ENCODE results near the gene SMC4. TPM values are rescaled to one million over a fixed set of nuclear protein-coding genes. Genes with fewer than 3 reads are reported as not detected.

The SMC4 gene
- total RNA-seq, 1 experiment from 2014 or later: 116 TPM

- TF ChIP-seq, protein P1, sequence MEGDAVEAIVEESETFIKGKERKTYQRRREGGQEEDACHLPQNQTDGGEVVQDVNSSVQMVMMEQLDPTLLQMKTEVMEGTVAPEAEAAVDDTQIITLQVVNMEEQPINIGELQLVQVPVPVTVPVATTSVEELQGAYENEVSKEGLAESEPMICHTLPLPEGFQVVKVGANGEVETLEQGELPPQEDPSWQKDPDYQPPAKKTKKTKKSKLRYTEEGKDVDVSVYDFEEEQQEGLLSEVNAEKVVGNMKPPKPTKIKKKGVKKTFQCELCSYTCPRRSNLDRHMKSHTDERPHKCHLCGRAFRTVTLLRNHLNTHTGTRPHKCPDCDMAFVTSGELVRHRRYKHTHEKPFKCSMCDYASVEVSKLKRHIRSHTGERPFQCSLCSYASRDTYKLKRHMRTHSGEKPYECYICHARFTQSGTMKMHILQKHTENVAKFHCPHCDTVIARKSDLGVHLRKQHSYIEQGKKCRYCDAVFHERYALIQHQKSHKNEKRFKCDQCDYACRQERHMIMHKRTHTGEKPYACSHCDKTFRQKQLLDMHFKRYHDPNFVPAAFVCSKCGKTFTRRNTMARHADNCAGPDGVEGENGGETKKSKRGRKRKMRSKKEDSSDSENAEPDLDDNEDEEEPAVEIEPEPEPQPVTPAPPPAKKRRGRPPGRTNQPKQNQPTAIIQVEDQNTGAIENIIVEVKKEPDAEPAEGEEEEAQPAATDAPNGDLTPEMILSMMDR (IDR thresholded peaks at IDR 0.05; ENCODE audit: unreplicated experiment): no peak
- no peaks in the 10 kb centered on the region for H3K27me3 Mint-ChIP-seq (ENCODE audit: insufficient read depth, unreplicated experiment)
- peaks cover 4% of the 10 kb centered on the region for H3K36me3 Mint-ChIP-seq (ENCODE audit: insufficient read depth, unreplicated experiment)
- H3K4me1 Mint-ChIP-seq (ENCODE audit: insufficient read depth, unreplicated experiment): no peaks in the 10 kb centered on the region
- CTCF ChIA-PET: interaction anchor here (1.2 kb wide), 1 partner anchor 336 kb away, joined by 3 read pairs; no protein-coding TSS in a partner anchor
- H3K9me3 Mint-ChIP-seq (ENCODE audit: unreplicated experiment): no peaks in the 10 kb centered on the region
- intact Hi-C loops (cut with micrococcal nuclease): no loop called here
- no peak for DNase-seq (ENCODE audit: unreplicated experiment)
- no peak overlapping the region for H3K27ac Mint-ChIP-seq (ENCODE audit: low read depth, unreplicated experiment)
- H3K4me3 Mint-ChIP-seq (ENCODE audit: unreplicated experiment): no peak overlapping the region
- POLR2A ChIA-PET: no interaction called here
- BruUV-seq (replicated peaks): no TSS peak
Observed at GRCh38 chr3:160368804-160369203, 30.6 kb upstream of the SMC4 start.

GRCh38 chr3:160369784-160370183 lies 29.7 kb upstream of the SMC4 start:
- ChIA-PET CTCF (interaction anchor here (0.6 to 1.0 kb wide), 2 partner anchors 23 to 380 kb away, joined by 3 read pairs; no protein-coding TSS in a partner anchor), POLR2A (interaction anchor here (0.9 to 1.6 kb wide), 2 partner anchors 10 to 15 kb away, joined by 3 read pairs; no protein-coding TSS in a partner anchor)
- TF ChIP-seq, protein P1 (IDR thresholded peaks at IDR 0.05; ENCODE audit: unreplicated experiment): no peak
- Mint-ChIP-seq H3K4me3 (ENCODE audit: unreplicated experiment) (no peak overlapping the region), H3K27ac (ENCODE audit: low read depth, unreplicated experiment) (no peak overlapping the region), H3K4me1 (ENCODE audit: insufficient read depth, unreplicated experiment) (no peaks in the 10 kb centered on the region), H3K36me3 (ENCODE audit: insufficient read depth, unreplicated experiment) (peaks cover 14% of the 10 kb centered on the region), H3K27me3 (ENCODE audit: insufficient read depth, unreplicated experiment) (no peaks in the 10 kb centered on the region), H3K9me3 (ENCODE audit: unreplicated experiment) (no peaks in the 10 kb centered on the region)
- no TSS peak for BruUV-seq (replicated peaks)
- intact Hi-C loops (cut with micrococcal nuclease): no loop called here
- no peak for DNase-seq (ENCODE audit: unreplicated experiment)

DNA sequence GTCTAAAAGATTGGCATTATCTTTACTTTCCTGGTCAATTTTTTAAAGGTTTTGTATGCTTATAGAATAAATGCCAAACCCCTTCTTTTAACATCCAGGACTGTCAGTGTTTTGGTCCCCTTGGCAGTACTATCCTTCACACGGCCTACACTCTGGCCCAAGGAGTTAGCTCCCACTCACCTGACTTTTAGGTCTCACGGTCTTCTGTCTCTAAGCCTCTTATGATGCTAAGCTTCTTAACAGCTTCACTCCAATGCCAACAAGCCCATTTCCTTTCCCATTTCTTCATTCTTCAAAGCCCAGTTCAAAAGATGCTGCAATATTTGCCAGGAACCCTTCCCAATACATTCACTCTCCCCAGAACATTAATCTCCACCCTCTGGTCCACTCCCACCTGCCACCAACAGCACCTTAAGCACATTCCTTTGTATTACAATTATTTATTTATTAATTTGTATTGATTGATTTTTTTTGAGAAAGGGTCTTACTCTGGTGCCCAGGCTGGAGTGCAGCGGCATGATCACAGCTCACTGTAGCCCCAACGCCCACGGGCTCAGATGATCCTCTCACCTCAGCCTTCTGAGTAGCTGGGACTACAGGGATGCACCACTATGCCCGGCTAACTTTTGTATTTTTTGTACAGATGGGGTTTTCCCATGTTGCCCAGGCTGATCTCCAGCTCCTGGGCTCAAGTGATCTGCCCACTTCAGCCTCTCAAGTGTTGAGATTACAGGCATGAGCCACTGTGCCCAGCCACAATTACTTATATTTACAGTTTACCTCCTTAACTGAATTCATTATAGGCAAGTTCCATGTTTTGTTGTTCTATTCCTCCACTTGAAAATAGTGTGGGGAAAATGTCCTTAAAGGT lies 28.2 kb upstream of the SMC4 start:
- intact Hi-C loops (cut with micrococcal nuclease): no loop called here
- no TSS peak for BruUV-seq (replicated peaks)

DNA sequence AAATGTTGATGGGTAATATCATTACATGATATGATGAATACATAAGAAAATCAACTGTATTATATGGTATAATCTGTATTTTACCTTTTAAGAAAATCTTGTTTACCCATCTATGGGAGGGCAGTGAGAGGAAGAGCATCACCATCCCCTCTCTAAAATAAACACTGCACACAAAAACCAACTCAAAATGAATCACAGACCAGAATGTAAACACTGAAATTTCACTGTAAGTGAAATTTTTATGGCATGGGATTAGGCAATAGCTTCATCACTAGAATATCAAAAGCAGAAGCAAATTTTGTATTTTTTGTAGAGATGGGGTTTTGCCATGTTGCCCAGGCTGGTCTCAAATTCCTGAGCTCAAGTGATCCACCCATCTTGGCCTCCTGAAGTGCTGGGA lies 26.7 kb upstream of the SMC4 start:
- ChIA-PET POLR2A (no interaction called here), CTCF (no interaction called here)
- Mint-ChIP-seq H3K36me3 (ENCODE audit: insufficient read depth, unreplicated experiment) (peaks cover 36% of the 10 kb centered on the region), H3K27me3 (ENCODE audit: insufficient read depth, unreplicated experiment) (no peaks in the 10 kb centered on the region), H3K27ac (ENCODE audit: low read depth, unreplicated experiment) (no peak overlapping the region), H3K4me1 (ENCODE audit: insufficient read depth, unreplicated experiment) (no peaks in the 10 kb centered on the region), H3K9me3 (ENCODE audit: unreplicated experiment) (no peaks in the 10 kb centered on the region), H3K4me3 (ENCODE audit: unreplicated experiment) (no peak overlapping the region)
- TF ChIP-seq, protein P1 (IDR thresholded peaks at IDR 0.05; ENCODE audit: unreplicated experiment): no peak
- no TSS peak for BruUV-seq (replicated peaks)
- DNase-seq (ENCODE audit: unreplicated experiment): peak; percentile 55
- intact Hi-C loops (cut with micrococcal nuclease): no loop called here

More for the DNA sequence above, 28.2 kb upstream of the SMC4 start:
- Mint-ChIP-seq H3K36me3 (ENCODE audit: insufficient read depth, unreplicated experiment) (peaks cover 21% of the 10 kb centered on the region), H3K27ac (ENCODE audit: low read depth, unreplicated experiment) (no peak overlapping the region), H3K4me1 (ENCODE audit: insufficient read depth, unreplicated experiment) (no peaks in the 10 kb centered on the region), H3K9me3 (ENCODE audit: unreplicated experiment) (no peaks in the 10 kb centered on the region), H3K4me3 (ENCODE audit: unreplicated experiment) (no peak overlapping the region), H3K27me3 (ENCODE audit: insufficient read depth, unreplicated experiment) (no peaks in the 10 kb centered on the region)
- TF ChIP-seq, protein P1 (IDR thresholded peaks at IDR 0.05; ENCODE audit: unreplicated experiment): no peak
- ChIA-PET CTCF (interaction anchor here (0.6 kb wide), 1 partner anchor 186 kb away, joined by 3 read pairs; no protein-coding TSS in a partner anchor), POLR2A (no interaction called here)
- no peak for DNase-seq (ENCODE audit: unreplicated experiment)
